Subcutaneous adipose tissue (tissue), 4 donors: ENCODE results near the gene NUP210. TPM values are rescaled to one million over a fixed set of nuclear protein-coding genes. Genes with fewer than 3 reads are reported as not detected.

Experiments used
- CTCF ChIP-seq: fragments of 450-650 bp; IDR thresholded peaks from one replicate; pipeline ENCODE4 v1.5.1; 2016; ENCODE audit warnings: low read depth, mild to moderate bottlenecking, control low read depth, antibody characterized with exemption, moderate library complexity
- total RNA-seq, 4 donors: library from RNA; depleted of rRNA; stranded (reverse); fragments of >200 nt; gene quantifications; one replicate each; pipeline ENCODE4 v1.1.0, GENCODE V29; 2016

The NUP210 gene
- total RNA-seq, 4 donors from 2014 or later: 1.1 to 9.9 (median 2.0) TPM

DNA sequence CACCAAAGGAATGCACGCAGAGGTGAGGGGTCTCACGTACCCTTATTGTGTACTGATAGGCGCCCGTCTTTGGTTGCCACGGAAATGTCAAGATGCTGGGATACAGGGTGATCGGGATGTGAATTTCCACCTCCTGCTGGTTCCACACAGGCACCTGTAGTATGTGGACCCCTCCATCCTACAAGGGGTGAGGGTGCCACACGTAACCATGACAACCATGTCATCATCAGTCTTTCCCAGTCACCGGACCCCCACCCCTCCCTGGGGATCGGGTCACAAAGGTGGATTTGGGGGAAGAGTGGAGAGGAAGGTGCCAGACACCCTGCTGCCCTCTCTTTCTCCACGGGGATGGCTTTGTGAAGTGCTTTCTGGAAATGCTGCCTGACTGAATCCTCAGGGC, 44.7 kb downstream of the NUP210 start:
- TF ChIP-seq CTCF: no peak

GRCh38 chr3:13373975-13374586, 46.0 kb downstream of the NUP210 start:
- no peak for TF ChIP-seq CTCF

- TF ChIP-seq CTCF: no peak
These were observed 47.5 kb downstream of the NUP210 start for GRCh38 chr3:13372656-13373055.

DNA sequence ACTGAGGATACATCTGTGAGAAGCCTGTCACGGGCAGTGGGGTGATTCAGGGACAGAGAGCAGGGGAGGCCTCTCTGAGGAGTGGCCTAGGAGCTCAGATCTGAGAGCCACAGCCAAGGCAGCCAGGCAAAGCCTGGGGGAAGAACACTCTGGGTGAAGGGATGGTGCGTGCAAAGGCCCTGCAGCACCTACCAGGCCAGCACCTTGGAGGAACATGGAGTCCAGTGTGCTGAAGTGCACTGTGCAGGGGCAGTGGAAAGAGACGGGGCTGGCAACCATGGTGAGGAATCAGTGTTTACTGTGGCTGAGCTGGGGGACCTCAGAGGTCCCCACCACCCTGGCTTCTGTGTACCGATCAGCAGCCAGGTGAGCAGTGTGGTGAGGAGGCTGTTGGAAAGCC, 48.0 kb downstream of the NUP210 start:
- no peak for TF ChIP-seq CTCF

DNA sequence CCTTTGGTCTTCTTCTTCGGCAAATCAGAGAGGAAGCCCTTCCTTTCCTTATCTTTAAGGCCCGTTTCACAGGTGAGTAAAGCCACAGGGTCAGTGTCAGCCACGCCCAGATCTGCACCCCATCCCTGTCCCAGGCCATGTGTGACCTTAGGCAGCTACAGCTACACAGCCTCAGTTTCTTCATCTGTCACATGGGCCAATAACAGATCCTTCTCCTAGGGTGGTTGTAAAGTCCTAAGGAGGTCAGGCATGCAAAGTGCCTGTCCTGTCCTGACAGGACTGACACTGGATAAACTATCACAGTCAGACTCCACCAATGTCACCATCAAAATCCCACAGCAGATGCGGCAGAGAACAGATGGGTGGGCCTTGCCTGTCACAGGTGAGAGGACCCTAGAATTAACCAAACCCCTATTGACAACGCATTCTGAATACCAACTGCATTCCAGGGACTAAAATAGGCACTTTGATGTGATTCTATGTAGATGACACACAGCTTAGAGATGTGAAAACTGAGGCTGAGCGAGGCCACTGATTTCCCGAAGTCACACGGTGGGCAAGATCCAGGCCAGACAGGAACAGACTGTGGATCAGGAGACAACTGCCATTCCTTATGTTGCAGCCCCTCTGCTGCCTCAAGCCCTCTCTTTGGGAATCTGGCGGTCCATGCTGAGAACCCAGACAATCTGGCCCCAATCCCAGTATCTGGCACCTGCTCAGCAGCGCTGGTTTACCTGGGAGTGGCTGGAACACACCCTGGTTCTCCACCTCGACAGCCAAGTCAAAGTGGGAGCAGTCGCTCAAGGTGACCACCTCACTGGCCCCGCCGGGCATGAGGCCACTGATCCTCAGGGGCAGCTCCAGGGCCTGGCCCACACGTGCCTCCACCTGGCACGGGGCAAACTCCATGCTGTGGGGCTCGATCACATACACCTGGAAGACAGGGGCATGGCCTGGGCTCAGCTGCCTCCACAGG, 48.7 kb downstream of the NUP210 start:
- no peak for TF ChIP-seq CTCF

DNA sequence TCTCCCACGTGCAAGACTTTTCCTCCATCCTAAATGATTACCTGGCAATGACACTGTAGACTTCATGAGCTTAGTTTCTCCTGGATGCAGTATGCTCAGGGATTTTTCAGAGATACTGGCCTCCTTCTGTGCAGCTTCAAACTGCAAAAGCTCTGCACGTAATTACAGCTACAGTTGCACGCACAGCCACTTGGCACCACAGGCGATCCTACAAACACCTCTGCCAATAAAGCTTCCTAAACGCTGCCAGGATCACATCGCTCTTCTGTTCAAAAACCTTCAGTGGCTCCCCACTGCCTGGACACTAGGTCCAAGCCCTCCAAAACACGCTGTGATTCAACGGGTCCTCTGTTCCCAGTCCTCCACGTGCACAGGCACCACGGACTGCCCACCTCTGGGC, 49.5 kb downstream of the NUP210 start:
- no peak for TF ChIP-seq CTCF

DNA sequence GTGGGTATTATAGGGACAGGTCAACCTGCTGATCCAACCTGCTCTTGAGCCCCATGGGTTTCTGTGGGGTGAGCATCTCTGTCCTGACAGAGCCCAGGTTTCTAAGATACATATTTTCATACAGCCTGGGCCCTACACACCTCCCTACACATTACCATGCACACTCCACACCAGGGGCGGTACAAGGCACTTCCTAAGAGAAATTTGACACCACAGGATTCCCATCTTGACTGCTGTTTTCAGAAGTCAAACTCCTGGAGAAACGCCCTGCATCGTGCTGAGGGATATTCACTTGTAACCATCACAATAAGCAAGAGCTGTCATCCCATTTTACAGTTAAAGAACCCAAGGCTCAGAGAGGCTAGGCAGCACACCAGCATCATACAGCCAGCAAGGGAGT, 50.1 kb downstream of the NUP210 start:
- no peak for TF ChIP-seq CTCF
